Skeletal muscle cell (primary cell): ENCODE results near the gene CYP2A7.
"Not testable (repeated sequence)": the region's sequence is repeated elsewhere in the genome, so short reads cannot be mapped to it uniquely, and the experiment has no call there.

Experiments used
- DNase-seq: peaks from one replicate; pipeline ENCODE4 v3.0.0-alpha.2; 2010; ENCODE audit warnings: low read depth
- H3K4me3 ChIP-seq: 2 replicates; pipeline ENCODE4 v1.5.1; 2011; ENCODE audit warnings: low read depth, mild to moderate bottlenecking, control low read depth, low read length, moderate library complexity

CYP2A7 gene, protein sequence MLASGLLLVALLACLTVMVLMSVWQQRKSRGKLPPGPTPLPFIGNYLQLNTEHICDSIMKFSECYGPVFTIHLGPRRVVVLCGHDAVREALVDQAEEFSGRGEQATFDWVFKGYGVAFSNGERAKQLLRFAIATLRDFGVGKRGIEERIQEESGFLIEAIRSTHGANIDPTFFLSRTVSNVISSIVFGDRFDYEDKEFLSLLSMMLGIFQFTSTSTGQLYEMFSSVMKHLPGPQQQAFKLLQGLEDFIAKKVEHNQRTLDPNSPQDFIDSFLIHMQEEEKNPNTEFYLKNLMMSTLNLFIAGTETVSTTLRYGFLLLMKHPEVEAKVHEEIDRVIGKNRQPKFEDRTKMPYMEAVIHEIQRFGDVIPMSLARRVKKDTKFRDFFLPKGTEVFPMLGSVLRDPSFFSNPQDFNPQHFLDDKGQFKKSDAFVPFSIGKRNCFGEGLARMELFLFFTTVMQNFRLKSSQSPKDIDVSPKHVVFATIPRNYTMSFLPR

DNA sequence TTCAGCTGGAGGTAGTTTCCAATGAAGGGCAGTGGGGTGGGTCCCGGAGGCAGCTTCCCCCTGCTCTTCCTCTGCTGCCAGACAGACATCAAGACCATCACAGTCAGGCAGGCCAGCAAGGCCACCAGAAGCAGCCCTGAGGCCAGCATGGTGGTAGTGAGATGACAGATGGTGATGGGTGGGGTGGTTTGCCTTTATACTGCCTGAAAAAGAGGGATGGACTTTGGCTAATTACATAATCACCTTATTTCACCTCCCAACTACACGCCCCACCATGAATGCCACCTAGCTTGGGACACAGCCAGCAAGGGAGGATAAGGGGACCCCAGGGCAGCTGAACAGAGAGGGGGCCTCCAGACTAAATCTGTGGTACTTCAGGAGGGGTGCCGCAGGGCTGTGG is at the start of gene CYP2A7:
Gene CYP2A7 (minus strand): TSS at position 170 of the 400 bp plus-strand sequence. CDS start 21 bp downstream, at position 149.
- H3K4me3 ChIP-seq, DNase-seq: not testable (repeated sequence)

GRCh38 chr19:40930799-40931198 is 48.8 kb upstream of the CYP2A7 start:
- not testable (repeated sequence) for DNase-seq, H3K4me3 ChIP-seq

DNA sequence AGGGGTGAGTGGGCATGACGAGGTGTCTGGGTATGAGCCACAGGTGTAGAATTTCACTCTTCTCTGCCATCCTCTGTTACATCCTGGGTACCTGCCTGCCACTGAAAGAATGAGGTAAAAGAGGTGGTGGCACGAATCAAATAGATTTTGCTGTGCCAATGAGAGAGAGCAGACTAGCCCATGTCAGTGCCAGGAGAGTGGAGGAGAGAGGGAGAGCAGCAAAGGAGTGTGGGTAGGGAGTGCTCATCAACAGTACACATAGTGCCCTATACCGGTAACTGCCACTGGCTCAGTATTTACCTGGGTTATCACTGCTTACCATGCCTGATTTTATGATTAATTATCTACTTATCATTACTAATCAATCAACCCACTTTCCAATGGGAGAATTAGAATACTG is 47.9 kb upstream of the CYP2A7 start:
- H3K4me3 ChIP-seq, DNase-seq: not testable (repeated sequence)

DNA sequence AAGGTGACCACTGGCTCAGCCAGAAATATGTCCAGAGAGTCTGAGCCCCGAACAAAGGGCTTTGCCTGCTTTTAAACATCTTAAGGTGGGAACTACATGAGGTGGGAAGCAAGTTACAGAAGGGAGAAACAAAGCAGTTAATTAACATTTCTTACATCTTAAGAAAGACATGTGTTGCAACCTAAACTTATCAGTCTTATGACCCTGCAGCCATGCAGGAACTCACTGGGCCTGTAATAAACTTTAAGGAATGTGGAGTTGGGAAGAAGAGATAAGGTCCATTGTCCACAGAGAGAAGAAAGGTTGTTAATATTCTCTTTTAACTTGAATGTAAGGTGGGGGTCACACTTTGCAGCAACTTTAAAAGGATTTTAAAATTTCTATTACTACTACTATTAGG is 46.8 kb upstream of the CYP2A7 start:
- no peak for DNase-seq
- no peak overlapping the region for H3K4me3 ChIP-seq

DNA sequence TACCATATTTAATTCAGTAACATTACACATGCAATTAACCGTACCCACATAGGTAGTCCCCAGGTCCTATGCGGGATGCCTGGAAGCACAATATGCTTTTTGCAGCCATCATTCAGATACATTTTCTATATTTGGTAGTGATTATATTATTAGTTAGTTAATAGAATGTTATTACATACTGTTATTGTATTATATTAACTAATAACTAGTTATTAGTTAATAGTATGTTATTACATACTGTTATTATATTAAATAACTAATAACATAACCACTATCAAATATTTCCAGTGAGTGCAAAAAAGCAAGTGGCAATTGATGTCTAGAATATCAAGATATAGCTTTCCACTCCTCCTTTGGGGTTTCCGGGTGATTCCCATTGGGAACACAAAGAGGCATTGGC is 45.5 kb upstream of the CYP2A7 start:
- DNase-seq, result no peak
- H3K4me3 ChIP-seq, result no peak overlapping the region

DNA sequence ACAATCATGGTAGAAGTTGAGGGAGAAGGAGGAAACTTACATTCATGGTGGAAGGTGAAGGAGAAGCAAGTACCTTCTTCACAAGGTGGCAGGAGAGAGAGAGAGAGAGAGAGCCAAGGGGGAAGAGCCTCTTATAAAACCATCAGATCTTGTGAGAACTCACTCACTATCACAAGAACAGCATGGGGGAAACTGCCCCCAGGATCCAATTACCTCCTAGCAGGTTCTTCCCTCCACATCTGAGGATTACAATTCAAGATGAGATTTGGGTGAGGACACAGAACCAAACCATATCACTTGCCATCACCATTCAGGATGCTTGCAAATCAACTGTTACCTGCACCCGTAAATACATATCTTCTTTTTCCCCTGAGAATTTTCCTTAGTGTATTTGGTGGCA is 44.2 kb upstream of the CYP2A7 start:
- DNase-seq, H3K4me3 ChIP-seq: not testable (repeated sequence)

GRCh38 chr19:40923934-40924391 is 41.9 kb upstream of the CYP2A7 start:
- DNase-seq, result no peak
- H3K4me3 ChIP-seq, result no peak overlapping the region

GRCh38 chr19:40922237-40923160 is 40.5 kb upstream of the CYP2A7 start:
- not testable (repeated sequence) for H3K4me3 ChIP-seq, DNase-seq

DNA sequence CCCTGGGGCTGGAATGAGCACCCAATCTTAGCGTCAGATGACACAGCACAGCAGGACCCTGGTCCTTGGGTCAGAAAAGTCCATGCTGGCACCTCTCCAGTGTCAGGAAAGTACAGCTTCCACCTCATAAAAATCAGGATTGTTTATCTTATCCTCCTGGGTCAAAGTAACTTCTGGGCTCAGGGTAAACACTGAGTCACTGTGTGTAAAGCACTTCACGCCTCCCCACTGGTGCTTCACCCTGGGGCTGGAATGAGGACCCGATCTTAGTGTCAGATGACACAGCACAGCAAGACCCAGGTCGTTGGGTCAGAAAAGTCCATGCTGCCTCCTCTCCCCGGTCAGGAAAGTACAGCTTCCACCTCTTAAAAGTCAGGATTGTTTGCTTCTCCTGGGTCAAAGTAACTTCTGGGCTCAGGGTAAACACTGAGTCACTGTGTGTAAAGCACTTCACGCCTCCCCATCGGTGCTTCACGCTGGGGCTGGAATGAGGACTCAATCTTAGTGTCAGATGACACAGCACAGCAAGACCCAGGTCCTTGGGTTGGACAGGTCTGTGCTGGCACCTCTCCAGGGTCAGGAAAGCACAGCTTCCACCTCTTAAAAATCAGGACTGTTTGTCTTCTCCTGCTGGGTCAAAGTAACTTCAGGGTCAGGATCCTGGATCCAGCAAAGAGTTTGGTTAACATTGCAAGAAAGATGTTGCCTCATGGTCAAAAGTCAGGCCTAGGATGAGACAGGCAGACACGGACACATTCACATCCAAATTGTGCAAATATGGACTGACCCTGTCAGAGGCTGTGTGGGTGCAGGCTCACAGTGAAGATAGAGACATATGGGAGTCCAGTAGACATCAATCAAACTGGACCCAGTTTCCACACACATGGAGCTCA is 39.2 kb upstream of the CYP2A7 start:
- no peak for DNase-seq
- H3K4me3 ChIP-seq, result no peak overlapping the region

GRCh38 chr19:40920300-40921004 is 38.4 kb upstream of the CYP2A7 start:
- no peak overlapping the region for H3K4me3 ChIP-seq
- no peak for DNase-seq

DNA sequence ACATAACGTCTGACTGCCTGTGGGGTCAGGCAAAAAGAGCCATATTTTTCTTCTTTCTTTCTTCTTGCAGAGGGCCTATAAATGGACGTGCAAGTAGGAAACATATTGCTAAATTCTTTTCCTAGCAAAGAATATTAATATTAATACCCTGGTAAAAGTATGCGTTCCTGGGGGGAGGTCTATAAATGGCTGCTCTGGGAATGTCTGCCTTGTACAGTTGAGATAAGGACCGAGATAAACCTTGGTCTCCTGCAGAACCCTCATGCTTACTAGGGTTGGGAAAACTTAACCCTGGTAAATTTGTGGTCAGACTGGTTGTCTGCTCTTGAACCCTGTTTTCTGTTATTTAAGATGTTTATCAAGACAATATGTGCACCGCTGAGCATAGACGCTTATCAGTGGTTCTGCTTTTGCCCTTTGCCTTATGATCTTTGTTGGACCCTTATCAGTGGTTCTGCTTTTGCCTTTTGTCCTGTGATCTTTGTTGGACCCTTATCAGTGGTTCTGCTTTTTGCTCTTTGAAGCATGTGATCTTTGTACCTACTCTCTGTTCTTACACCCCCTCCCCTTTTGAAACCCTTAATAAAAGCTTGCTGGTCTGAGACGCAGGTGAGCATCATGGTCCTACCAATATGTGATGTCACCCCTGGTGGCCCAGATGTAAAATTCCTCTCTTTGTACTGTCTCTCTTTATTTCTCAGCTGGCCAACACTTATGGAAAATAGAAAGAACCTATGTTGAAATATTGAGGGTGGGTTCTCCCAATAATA is 37.7 kb upstream of the CYP2A7 start:
- DNase-seq, H3K4me3 ChIP-seq: not testable (repeated sequence)

DNA sequence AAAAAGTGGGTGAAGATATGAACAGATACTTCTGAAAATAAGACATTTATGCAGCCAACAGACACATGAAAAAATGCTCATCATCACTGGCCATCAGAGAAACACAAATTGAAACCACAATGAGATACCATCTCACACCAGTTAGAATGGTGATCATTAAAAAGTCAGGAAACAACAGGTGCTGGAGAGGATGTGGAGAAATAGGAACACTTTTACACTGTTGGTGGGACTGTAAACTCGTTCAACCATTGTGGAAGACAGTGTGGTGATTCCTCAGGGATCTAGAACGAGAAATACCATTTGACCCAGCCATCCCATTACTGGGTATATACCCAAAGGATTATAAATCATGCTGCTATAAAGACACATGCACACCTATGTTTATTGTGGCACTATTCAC is 36.3 kb upstream of the CYP2A7 start:
- DNase-seq, H3K4me3 ChIP-seq: not testable (repeated sequence)

GRCh38 chr19:40908976-40909375 is 26.9 kb upstream of the CYP2A7 start:
- H3K4me3 ChIP-seq, result no peak overlapping the region
- no peak for DNase-seq

DNA sequence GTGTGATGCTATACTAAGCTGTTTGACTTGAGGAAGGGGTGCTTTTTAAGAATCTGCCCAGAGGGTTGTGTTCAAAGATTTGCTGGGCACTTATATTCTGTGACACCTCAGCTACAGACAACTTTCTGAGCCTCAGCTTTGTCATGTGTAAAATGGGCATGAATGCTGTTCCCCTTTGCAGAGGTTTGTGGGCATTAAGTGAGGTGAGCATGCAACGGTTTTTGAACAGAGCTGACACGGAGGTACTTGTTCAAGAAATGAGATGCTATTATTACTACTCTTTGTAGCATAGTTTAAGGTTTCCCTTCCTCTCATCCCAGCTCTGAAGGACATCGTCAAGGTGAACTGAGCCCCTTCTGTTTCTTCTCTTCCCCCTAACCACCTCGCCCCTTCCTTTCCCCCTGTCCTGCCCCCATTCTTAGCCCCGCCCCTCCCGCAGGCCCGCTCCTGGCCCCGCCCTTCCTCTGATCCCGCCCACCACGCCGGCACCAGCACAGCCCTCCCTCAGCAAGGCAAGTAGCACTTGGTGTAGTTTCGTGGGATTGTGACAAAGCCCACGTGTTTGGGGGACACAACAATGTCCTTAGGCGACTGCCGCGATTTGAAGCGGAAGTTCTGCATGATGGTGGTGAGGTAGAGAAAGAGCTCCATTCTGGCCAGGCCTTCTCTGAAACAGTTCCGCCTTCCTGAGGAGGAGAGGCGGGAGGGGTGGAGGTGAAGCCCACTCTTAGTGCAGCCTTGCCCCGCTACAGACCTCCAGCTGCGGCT is 26.1 kb upstream of the CYP2A7 start:
- H3K4me3 ChIP-seq, result no peak overlapping the region
- DNase-seq, result no peak

DNA sequence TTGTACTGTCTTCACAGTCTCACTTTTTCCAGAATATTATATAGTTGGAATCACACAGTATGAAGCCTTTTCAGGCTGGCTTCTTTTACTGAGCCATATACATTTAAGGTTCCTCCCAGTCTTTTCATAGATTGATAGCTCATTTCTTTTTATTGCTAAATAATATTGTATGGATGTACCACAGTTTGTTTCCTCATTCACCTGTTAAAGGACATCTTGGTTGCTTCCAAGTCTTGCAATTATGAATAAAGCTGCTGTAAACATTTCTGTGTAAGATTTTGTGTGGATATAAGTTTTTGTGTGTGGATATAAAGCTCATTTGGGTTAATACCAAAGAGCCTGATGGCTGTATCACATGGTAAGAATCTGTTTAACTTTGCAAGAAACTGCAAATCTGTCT is 24.5 kb upstream of the CYP2A7 start:
- DNase-seq, result no peak
- no peak overlapping the region for H3K4me3 ChIP-seq

DNA sequence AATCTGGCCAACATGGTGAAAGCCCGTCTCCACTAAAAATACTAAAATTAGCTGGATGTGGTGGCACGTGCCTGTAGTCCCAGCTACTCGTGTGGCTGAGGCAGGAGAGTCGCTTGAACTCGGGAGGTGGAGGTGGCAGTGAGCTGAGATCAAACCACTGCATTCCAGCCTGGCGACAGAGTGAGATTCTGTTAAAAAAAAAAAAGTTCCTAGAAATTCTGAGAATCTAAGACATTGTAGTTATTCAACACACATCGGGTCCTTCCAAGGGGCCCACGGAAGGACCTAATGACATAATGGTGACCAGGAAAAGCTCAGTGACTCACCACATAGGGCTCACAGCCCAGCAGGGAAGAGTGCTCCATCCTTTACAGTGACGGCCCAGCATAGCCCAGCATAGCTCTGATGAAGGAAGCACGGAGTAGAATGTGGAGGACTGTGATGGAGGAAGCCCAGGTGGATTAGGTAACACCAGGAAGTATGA is 22.7 kb upstream of the CYP2A7 start:
- not testable (repeated sequence) for DNase-seq, H3K4me3 ChIP-seq
